Osteoblast (primary cell): Measurements from ENCODE around the gene FAM184A. TPM values are rescaled to one million over a fixed set of nuclear protein-coding genes. Genes with fewer than 3 reads are reported as not detected.

Experiments used
- DNase-seq: peaks from one replicate; pipeline ENCODE4 v3.0.0; 2011; ENCODE audit warnings: low spot score, mixed read lengths; ENCODE audit not compliant: insufficient read length; ENCODE audit errors: missing footprints
- H2AFZ ChIP-seq: 2 replicates; pipeline ENCODE4 v1.6.0; 2011; ENCODE audit warnings: mild to moderate bottlenecking, low read length
- H3K27ac ChIP-seq: 2 replicates; pipeline ENCODE4 v1.5.1; 2011; ENCODE audit warnings: mild to moderate bottlenecking, low read depth, low read length, moderate library complexity
- H3K27me3 ChIP-seq: 2 replicates; pipeline ENCODE4 v1.6.0; 2012; ENCODE audit warnings: mild to moderate bottlenecking, control low read depth, inconsistent platforms, low read length, moderate library complexity; ENCODE audit not compliant: insufficient read depth
- H3K36me3 ChIP-seq: 2 replicates; pipeline ENCODE4 v1.5.1; 2011; ENCODE audit warnings: mild to moderate bottlenecking, low read length, control low read depth, moderate library complexity; ENCODE audit not compliant: insufficient read depth
- H3K4me1 ChIP-seq: 2 replicates; pipeline ENCODE4 v1.5.1; 2011; ENCODE audit warnings: mild to moderate bottlenecking, low read length, control low read depth, moderate library complexity; ENCODE audit not compliant: insufficient read depth
- H3K4me2 ChIP-seq: 2 replicates; pipeline ENCODE4 v1.6.0; 2011; ENCODE audit warnings: mild to moderate bottlenecking, low read length; ENCODE audit not compliant: insufficient read depth
- H3K4me3 ChIP-seq: fragments of 200-600 bp; sonication (generic); 3 replicates; pipeline ENCODE4 v1.5.1; 2012; ENCODE audit warnings: mild to moderate bottlenecking, low read length, inconsistent platforms; ENCODE audit not compliant: insufficient read depth
- H3K79me2 ChIP-seq: 2 replicates; pipeline ENCODE4 v1.6.0; 2012; ENCODE audit warnings: mild to moderate bottlenecking, low read length, control low read depth, inconsistent platforms; ENCODE audit not compliant: insufficient read depth
- H3K9me3 ChIP-seq: 2 replicates; pipeline ENCODE4 v1.5.1; 2011; ENCODE audit warnings: low read depth, low read length, control low read depth
- H4K20me1 ChIP-seq: 2 replicates; pipeline ENCODE4 v1.6.0; 2012; ENCODE audit warnings: mild to moderate bottlenecking, low read length, control low read depth; ENCODE audit not compliant: insufficient read depth
- total RNA-seq: library from RNA; depleted of rRNA; stranded (reverse); fragments of >200 nt; gene quantifications from 2 replicates; pipeline ENCODE4 v1.2.3, GENCODE V29; 2012
- TF ChIP-seq, protein P1 (sequence below): IDR thresholded peaks from 2 replicates; pipeline ENCODE4 v1.5.1; 2011; ENCODE audit warnings: mild to moderate bottlenecking, low read depth, low read length, moderate library complexity; ENCODE audit errors: extremely low read depth

FAM184A gene
- total RNA-seq, 1 donor = 0.36 TPM

GRCh38 chr6:119043783-119044182, 34.7 kb downstream of the FAM184A start:
- H3K9me3 ChIP-seq = no peaks in the 10 kb centered on the region
- no peaks in the 10 kb centered on the region for H3K27me3 ChIP-seq
- H2AFZ ChIP-seq = no peak overlapping the region
- no peak for DNase-seq
- no peaks in the 10 kb centered on the region for H3K79me2 ChIP-seq
- no peaks in the 10 kb centered on the region for H3K36me3 ChIP-seq
- H3K4me1 ChIP-seq = no peaks in the 10 kb centered on the region
- H3K4me2 ChIP-seq = no peak overlapping the region
- no peak overlapping the region for H3K27ac ChIP-seq
- no peak overlapping the region for H3K4me3 ChIP-seq
- TF ChIP-seq, protein P1, sequence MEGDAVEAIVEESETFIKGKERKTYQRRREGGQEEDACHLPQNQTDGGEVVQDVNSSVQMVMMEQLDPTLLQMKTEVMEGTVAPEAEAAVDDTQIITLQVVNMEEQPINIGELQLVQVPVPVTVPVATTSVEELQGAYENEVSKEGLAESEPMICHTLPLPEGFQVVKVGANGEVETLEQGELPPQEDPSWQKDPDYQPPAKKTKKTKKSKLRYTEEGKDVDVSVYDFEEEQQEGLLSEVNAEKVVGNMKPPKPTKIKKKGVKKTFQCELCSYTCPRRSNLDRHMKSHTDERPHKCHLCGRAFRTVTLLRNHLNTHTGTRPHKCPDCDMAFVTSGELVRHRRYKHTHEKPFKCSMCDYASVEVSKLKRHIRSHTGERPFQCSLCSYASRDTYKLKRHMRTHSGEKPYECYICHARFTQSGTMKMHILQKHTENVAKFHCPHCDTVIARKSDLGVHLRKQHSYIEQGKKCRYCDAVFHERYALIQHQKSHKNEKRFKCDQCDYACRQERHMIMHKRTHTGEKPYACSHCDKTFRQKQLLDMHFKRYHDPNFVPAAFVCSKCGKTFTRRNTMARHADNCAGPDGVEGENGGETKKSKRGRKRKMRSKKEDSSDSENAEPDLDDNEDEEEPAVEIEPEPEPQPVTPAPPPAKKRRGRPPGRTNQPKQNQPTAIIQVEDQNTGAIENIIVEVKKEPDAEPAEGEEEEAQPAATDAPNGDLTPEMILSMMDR = no peak
- no peaks in the 10 kb centered on the region for H4K20me1 ChIP-seq

GRCh38 chr6:119043265-119043664, 35.2 kb downstream of the FAM184A start:
- Histone ChIP-seq H4K20me1 (no peaks in the 10 kb centered on the region), H3K36me3 (no peaks in the 10 kb centered on the region), H3K4me1 (no peaks in the 10 kb centered on the region), H3K4me2 (no peak overlapping the region), H2AFZ (no peak overlapping the region), H3K27ac (no peak overlapping the region), H3K4me3 (no peak overlapping the region), H3K27me3 (no peaks in the 10 kb centered on the region), H3K9me3 (no peaks in the 10 kb centered on the region), H3K79me2 (no peaks in the 10 kb centered on the region)
- TF ChIP-seq, protein P1 = no peak
- no peak for DNase-seq

DNA sequence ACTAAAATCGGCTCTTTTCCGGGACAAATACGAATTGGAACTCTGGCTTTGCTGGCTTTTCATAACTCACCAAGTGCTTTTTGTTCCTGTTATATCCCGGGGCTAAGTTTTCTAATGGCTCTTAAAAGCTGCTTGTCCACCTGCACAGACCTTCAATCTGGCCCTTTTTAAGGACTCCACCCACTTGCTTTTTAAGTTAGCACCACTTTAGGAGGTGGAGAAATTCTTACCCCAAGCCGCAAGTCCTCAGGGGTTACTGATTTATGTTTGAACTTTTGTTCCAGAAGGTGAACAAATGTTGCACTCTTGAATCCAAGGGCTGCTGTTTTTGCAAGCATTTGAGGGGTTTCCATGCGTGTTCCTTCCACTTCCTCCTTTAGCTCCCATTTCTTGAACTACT, 37.8 kb downstream of the FAM184A start:
- H4K20me1 ChIP-seq = no peaks in the 10 kb centered on the region
- H2AFZ ChIP-seq = no peak overlapping the region
- H3K27me3 ChIP-seq = no peaks in the 10 kb centered on the region
- no peaks in the 10 kb centered on the region for H3K9me3 ChIP-seq
- no peak overlapping the region for H3K4me3 ChIP-seq
- H3K79me2 ChIP-seq = no peaks in the 10 kb centered on the region
- H3K36me3 ChIP-seq = no peaks in the 10 kb centered on the region
- no peak for DNase-seq
- no peak overlapping the region for H3K27ac ChIP-seq
- H3K4me2 ChIP-seq = no peak overlapping the region
- H3K4me1 ChIP-seq = no peaks in the 10 kb centered on the region
- TF ChIP-seq, protein P1 = no peak

DNA sequence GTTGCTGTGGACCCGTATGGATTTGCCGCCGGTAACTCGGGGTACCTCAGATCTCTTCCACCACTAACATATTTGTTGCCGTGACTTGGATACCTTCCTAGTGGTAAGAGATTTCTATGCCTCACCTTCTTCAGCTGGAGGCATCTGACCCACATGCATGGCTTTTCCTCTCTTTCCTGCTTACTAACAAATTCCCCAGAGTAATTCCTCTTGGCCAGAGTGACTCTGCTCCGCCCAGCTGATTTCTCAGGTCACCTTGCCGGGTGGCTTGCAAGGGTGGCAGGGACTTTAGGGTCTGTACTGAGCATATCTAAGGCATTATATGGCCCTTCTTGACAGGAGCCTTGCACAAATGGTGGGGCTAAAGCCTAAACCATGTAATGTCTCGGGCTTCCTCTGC, 38.2 kb downstream of the FAM184A start:
- Histone ChIP-seq H3K27me3 (no peaks in the 10 kb centered on the region), H3K4me1 (no peaks in the 10 kb centered on the region), H3K4me2 (no peak overlapping the region), H4K20me1 (no peaks in the 10 kb centered on the region), H3K4me3 (no peak overlapping the region), H3K79me2 (no peaks in the 10 kb centered on the region), H3K9me3 (no peaks in the 10 kb centered on the region), H2AFZ (no peak overlapping the region), H3K36me3 (no peaks in the 10 kb centered on the region), H3K27ac (no peak overlapping the region)
- no peak for DNase-seq
- TF ChIP-seq, protein P1 = no peak
